ENCODE measurements around the gene CD1B. TPM values are rescaled to one million over a fixed set of nuclear protein-coding genes. Genes with fewer than 3 reads are reported as not detected.

CD1B gene
- total RNA-seq, 3 donors from 2014 or later = not detected

GRCh38 chr1:158331106-158331425 lies 265 bp downstream of the CD1B start:
- TF ChIP-seq, protein P1, sequence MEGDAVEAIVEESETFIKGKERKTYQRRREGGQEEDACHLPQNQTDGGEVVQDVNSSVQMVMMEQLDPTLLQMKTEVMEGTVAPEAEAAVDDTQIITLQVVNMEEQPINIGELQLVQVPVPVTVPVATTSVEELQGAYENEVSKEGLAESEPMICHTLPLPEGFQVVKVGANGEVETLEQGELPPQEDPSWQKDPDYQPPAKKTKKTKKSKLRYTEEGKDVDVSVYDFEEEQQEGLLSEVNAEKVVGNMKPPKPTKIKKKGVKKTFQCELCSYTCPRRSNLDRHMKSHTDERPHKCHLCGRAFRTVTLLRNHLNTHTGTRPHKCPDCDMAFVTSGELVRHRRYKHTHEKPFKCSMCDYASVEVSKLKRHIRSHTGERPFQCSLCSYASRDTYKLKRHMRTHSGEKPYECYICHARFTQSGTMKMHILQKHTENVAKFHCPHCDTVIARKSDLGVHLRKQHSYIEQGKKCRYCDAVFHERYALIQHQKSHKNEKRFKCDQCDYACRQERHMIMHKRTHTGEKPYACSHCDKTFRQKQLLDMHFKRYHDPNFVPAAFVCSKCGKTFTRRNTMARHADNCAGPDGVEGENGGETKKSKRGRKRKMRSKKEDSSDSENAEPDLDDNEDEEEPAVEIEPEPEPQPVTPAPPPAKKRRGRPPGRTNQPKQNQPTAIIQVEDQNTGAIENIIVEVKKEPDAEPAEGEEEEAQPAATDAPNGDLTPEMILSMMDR (IDR thresholded peaks at IDR 0.05) = no peak
- ATAC-seq = no peak
- intact Hi-C loops (cut with DNase I, micrococcal nuclease) = no loop called here
- Histone ChIP-seq H3K9me3 (no peaks in the 10 kb centered on the region), H3K4me3 (no peak overlapping the region), H3K4me1 (ENCODE audit: low read depth) (no peaks in the 10 kb centered on the region), H3K36me3 (ENCODE audit: low read depth) (no peaks in the 10 kb centered on the region)
- no peak for DNase-seq

GRCh38 chr1:158330391-158331105 lies 783 bp downstream of the CD1B start:
- Histone ChIP-seq H3K9me3 (peaks cover 4% of the 10 kb centered on the region), H3K4me1 (ENCODE audit: low read depth) (no peaks in the 10 kb centered on the region), H3K4me3 (no peak overlapping the region), H3K36me3 (ENCODE audit: low read depth) (no peaks in the 10 kb centered on the region)
- DNase-seq (no peak), ATAC-seq (no peak)
- intact Hi-C loops (cut with DNase I, micrococcal nuclease) = no loop called here
- TF ChIP-seq, protein P1 (IDR thresholded peaks at IDR 0.05) = no peak

GRCh38 chr1:158329733-158330132 lies 1.6 kb downstream of the CD1B start:
- DNase-seq = peak in 1 of 3 donors; percentile 4
- TF ChIP-seq, protein P1 (IDR thresholded peaks at IDR 0.05) = no peak
- intact Hi-C loops (cut with DNase I, micrococcal nuclease) = no loop called here

DNA sequence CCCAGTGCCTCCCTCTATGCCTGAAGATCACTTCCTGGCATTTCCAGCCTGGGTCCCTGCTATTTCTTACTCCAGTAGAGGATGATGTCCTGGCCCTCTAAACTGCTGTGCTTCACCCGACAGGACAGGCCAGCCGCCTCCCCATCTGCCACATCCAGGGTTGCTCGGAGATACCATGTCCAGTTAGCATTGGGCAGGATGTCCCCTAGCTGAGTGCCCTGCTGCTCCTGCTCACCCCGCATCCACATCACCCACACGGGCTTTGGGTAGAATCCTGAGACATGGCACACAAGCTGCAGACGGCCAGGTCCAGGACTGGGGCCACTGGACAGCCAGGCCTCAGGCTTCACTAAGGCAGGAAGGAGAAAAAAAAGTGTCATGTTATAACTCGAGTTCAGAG lies 2.0 kb downstream of the CD1B start:
- Histone ChIP-seq H3K4me1 (ENCODE audit: low read depth) (no peaks in the 10 kb centered on the region), H3K36me3 (ENCODE audit: low read depth) (no peaks in the 10 kb centered on the region), H3K4me3 (no peak overlapping the region), H3K9me3 (peaks cover 4% of the 10 kb centered on the region)
- DNase-seq (no peak), ATAC-seq (no peak)
- intact Hi-C loops (cut with DNase I, micrococcal nuclease) = no loop called here
- TF ChIP-seq, protein P1 (IDR thresholded peaks at IDR 0.05) = no peak

More at GRCh38 chr1:158329733-158330132, 1.6 kb downstream of the CD1B start:
- Histone ChIP-seq H3K4me1 (ENCODE audit: low read depth) (no peaks in the 10 kb centered on the region), H3K4me3 (no peak overlapping the region), H3K36me3 (ENCODE audit: low read depth) (no peaks in the 10 kb centered on the region), H3K9me3 (peaks cover 4% of the 10 kb centered on the region)
- ATAC-seq = no peak

- Histone ChIP-seq H3K36me3 (ENCODE audit: low read depth) (no peaks in the 10 kb centered on the region), H3K4me1 (ENCODE audit: low read depth) (no peaks in the 10 kb centered on the region), H3K9me3 (peaks cover 4% of the 10 kb centered on the region), H3K4me3 (no peak overlapping the region)
- ATAC-seq (no peak), DNase-seq (no peak)
- intact Hi-C loops (cut with DNase I, micrococcal nuclease) = no loop called here
- TF ChIP-seq, protein P1 (IDR thresholded peaks at IDR 0.05) = no peak
Measured at GRCh38 chr1:158328426-158328825, 2.9 kb downstream of the CD1B start.

- no peaks in the 10 kb centered on the region for H3K4me1 ChIP-seq (ENCODE audit: low read depth)
- peaks cover 4% of the 10 kb centered on the region for H3K9me3 ChIP-seq
- intact Hi-C loops (cut with DNase I, micrococcal nuclease) = no loop called here
- H3K4me3 ChIP-seq = no peak overlapping the region
- H3K36me3 ChIP-seq (ENCODE audit: low read depth) = no peaks in the 10 kb centered on the region
- ATAC-seq (no peak), DNase-seq (no peak)
- TF ChIP-seq, protein P1 (IDR thresholded peaks at IDR 0.05) = no peak
Measured at GRCh38 chr1:158327481-158327880, 3.9 kb downstream of the CD1B start.

All from mucosa of descending colon (tissue), 3 donors.